ENCODE data around the gene EPN3. TPM values are rescaled to one million over a fixed set of nuclear protein-coding genes. Genes with fewer than 3 reads are reported as not detected.

Gene EPN3
- total RNA-seq, 1 experiment from 2014 or later, result 17.8 TPM

DNA sequence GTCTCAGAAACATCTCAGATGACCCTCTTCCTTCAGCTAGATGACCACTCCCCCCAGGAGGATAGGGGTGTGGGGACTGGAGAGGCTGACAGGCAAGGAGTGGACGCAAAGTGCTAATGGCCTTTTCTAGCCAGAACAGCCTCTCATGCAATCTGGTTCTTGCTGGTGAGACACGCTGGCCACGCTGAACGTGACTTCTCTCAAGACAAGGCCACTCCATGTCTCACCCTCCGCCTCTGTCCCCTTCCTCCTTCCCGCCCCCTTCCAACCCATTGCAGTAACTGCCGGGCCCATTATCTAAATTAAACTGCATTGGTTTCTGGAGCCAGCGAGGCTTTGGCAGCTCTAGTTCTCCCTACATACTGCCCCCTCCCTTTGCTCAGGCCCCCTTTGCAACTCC, 37.5 kb downstream of the EPN3 start:
- H3K9me2 ChIP-seq (ENCODE audit: insufficient read depth), result no peaks in the 10 kb centered on the region
- BruUV-seq (replicated peaks), result no TSS peak
- H3K9me3 ChIP-seq (ENCODE audit: control insufficient read depth in 1 of 2, insufficient read depth in 1 of 2, low read depth in 1 of 2, low read length in 2 of 2), result no peaks in the 10 kb centered on the region
- H2AFZ ChIP-seq (ENCODE audit: low read depth, low read length, poor library complexity, severe bottlenecking), result no peak overlapping the region
- CTCF ChIA-PET, result no interaction called here
- DNase-seq (ENCODE audit: low read depth, low spot score), result no peak
- H3K4me1 ChIP-seq (ENCODE audit: control insufficient read depth in 1 of 2, insufficient read depth in 2 of 2, low read length in 2 of 2), result no peaks in the 10 kb centered on the region
- no peaks in the 10 kb centered on the region for H3K27me3 ChIP-seq (ENCODE audit: insufficient read depth, low read length)
- H4K20me1 ChIP-seq (ENCODE audit: insufficient read depth), result no peaks in the 10 kb centered on the region
- no peak overlapping the region for H3K4me3 ChIP-seq (replicated peaks in 1 of 2; ENCODE audit: low read depth in 1 of 2, low read length in 2 of 2)
- H3K4me2 ChIP-seq (ENCODE audit: low read length), result no peak overlapping the region
- no peaks in the 10 kb centered on the region for H3K79me2 ChIP-seq (ENCODE audit: insufficient read depth, low read length)
- H3K36me3 ChIP-seq (ENCODE audit: control insufficient read depth in 1 of 2, insufficient read depth in 2 of 2, low read length in 2 of 2), result no peaks in the 10 kb centered on the region
- no peak for ATAC-seq
- POLR2A ChIA-PET, result no interaction called here
- RAD21 ChIA-PET (ENCODE audit: low non-redundant PET in 1 of 2, low total read pairs in 2 of 2, uncharacterized antibody in 2 of 2, unreplicated experiment in 2 of 2), result no interaction called here
- intact Hi-C loops (cut with micrococcal nuclease), result no loop called here
- H3K27ac ChIP-seq (ENCODE audit: low read depth, low read length), result no peak overlapping the region
- TF ChIP-seq CEBPB (IDR thresholded peaks at IDR 0.05; ENCODE audit: low read depth) (no peak), POLR2A (IDR thresholded peaks at IDR 0.05; ENCODE audit: borderline replicate concordance, extremely low read depth, insufficient read depth, insufficient read length) (no peak), SRF (IDR thresholded peaks at IDR 0.05; ENCODE audit: low read depth) (no peak), RAD21 (IDR thresholded peaks at IDR 0.05; ENCODE audit: low read depth) (no peak), EZH2 (IDR thresholded peaks at IDR 0.05) (no peak), FOSL1 (IDR thresholded peaks at IDR 0.05; ENCODE audit: low read depth) (no peak), EZH2phosphoT487 (IDR thresholded peaks at IDR 0.05; ENCODE audit: borderline replicate concordance) (no peak), SIN3A (IDR thresholded peaks at IDR 0.05; ENCODE audit: low read depth) (no peak)
- H3K9ac ChIP-seq (ENCODE audit: low read length), result no peak overlapping the region

DNA sequence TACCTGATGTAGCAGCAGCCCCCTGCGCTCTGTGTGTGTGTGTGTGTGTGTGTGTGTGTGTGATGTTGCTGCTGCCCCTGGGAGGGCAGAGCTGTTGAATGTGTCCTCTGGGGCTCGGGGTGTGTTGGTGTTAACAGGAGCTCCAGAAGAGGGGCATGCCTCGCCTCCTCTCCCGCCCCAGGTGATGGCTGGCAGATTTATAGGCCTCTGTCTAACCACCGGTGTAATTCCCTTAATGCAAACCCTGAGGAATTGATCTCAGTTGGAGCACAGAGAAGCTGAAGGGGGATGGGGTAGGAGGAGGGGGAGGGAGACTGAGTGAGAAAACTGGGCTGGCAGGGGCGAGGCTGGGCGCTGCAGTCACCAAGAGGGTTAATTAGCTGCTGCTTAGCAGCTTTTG, 38.0 kb downstream of the EPN3 start:
- Histone ChIP-seq H3K4me3 (replicated peaks in 1 of 2; ENCODE audit: low read depth in 1 of 2, low read length in 2 of 2) (no peak overlapping the region), H3K9ac (ENCODE audit: low read length) (no peak overlapping the region), H3K9me2 (ENCODE audit: insufficient read depth) (no peaks in the 10 kb centered on the region), H3K27ac (ENCODE audit: low read depth, low read length) (no peak overlapping the region), H4K20me1 (ENCODE audit: insufficient read depth) (no peaks in the 10 kb centered on the region), H3K36me3 (ENCODE audit: control insufficient read depth in 1 of 2, insufficient read depth in 2 of 2, low read length in 2 of 2) (no peaks in the 10 kb centered on the region), H3K27me3 (ENCODE audit: insufficient read depth, low read length) (no peaks in the 10 kb centered on the region), H2AFZ (ENCODE audit: low read depth, low read length, poor library complexity, severe bottlenecking) (no peak overlapping the region), H3K9me3 (ENCODE audit: control insufficient read depth in 1 of 2, insufficient read depth in 1 of 2, low read depth in 1 of 2, low read length in 2 of 2) (no peaks in the 10 kb centered on the region), H3K4me1 (ENCODE audit: control insufficient read depth in 1 of 2, insufficient read depth in 2 of 2, low read length in 2 of 2) (no peaks in the 10 kb centered on the region), H3K79me2 (ENCODE audit: insufficient read depth, low read length) (no peaks in the 10 kb centered on the region), H3K4me2 (ENCODE audit: low read length) (no peak overlapping the region)
- no peak for TF ChIP-seq EZH2phosphoT487 (IDR thresholded peaks at IDR 0.05; ENCODE audit: borderline replicate concordance)
- no peak for TF ChIP-seq EZH2 (IDR thresholded peaks at IDR 0.05)
- TF ChIP-seq CEBPB (IDR thresholded peaks at IDR 0.05; ENCODE audit: low read depth), result no peak
- no peak for TF ChIP-seq TCF7L2 (IDR thresholded peaks at IDR 0.05; ENCODE audit: borderline replicate concordance, extremely low read depth, insufficient read depth, insufficient read length)
- no peak for TF ChIP-seq EGR1 (IDR thresholded peaks at IDR 0.05; ENCODE audit: low read depth)
- no peak for TF ChIP-seq ZFX (IDR thresholded peaks at IDR 0.05)
- TF ChIP-seq, protein P1, sequence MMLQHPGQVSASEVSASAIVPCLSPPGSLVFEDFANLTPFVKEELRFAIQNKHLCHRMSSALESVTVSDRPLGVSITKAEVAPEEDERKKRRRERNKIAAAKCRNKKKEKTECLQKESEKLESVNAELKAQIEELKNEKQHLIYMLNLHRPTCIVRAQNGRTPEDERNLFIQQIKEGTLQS (IDR thresholded peaks at IDR 0.05), result no peak
- no TSS peak for BruUV-seq (replicated peaks)
- ATAC-seq (no peak), DNase-seq (ENCODE audit: low read depth, low spot score) (no peak)
- intact Hi-C loops (cut with micrococcal nuclease), result no loop called here
- POLR2A ChIA-PET, result no interaction called here
- CTCF ChIA-PET, result no interaction called here
- RAD21 ChIA-PET (ENCODE audit: low non-redundant PET in 1 of 2, low total read pairs in 2 of 2, uncharacterized antibody in 2 of 2, unreplicated experiment in 2 of 2), result no interaction called here
